HG03520 (cell line): ENCODE data around the gene DLX3.

Experiments
- ATAC-seq: cut with Tn5 transposase; IDR thresholded peaks from one replicate; pipeline ENCODE4 v1.9.1; 2021; ENCODE audit warnings: mild to moderate bottlenecking, moderate library complexity; ENCODE audit not compliant: unreplicated experiment

Gene DLX3

GRCh38 chr17:49959183-49959935, 35.7 kb downstream of the DLX3 start:
- ATAC-seq = no peak

- no peak for ATAC-seq
Observed at GRCh38 chr17:49958723-49959122, 36.3 kb downstream of the DLX3 start.

GRCh38 chr17:49957350-49957749, 37.7 kb downstream of the DLX3 start:
- no peak for ATAC-seq

- ATAC-seq = no peak
Observed at GRCh38 chr17:49956780-49957179, 38.2 kb downstream of the DLX3 start.

GRCh38 chr17:49955157-49955556, 39.9 kb downstream of the DLX3 start:
- no peak for ATAC-seq

GRCh38 chr17:49952912-49953497, 42.0 kb downstream of the DLX3 start:
- ATAC-seq = no peak

GRCh38 chr17:49952209-49952911, 42.7 kb downstream of the DLX3 start:
- ATAC-seq = no peak

- ATAC-seq = no peak
Observed at GRCh38 chr17:49951362-49952082, 43.5 kb downstream of the DLX3 start.

GRCh38 chr17:49949634-49950033, 45.4 kb downstream of the DLX3 start:
- ATAC-seq = no peak

GRCh38 chr17:49946964-49947584, 48.0 kb downstream of the DLX3 start:
- ATAC-seq = no peak

- no peak for ATAC-seq
Observed at GRCh38 chr17:49946208-49946607, 48.8 kb downstream of the DLX3 start.

- no peak for ATAC-seq
Observed at GRCh38 chr17:49944273-49944870, 50.7 kb downstream of the DLX3 start.

- no peak for ATAC-seq
Observed at GRCh38 chr17:49942947-49943346, 52.1 kb downstream of the DLX3 start.

GRCh38 chr17:49941427-49941826, 53.6 kb downstream of the DLX3 start:
- no peak for ATAC-seq
